ENCODE results near the gene CYSRT1.

DNA sequence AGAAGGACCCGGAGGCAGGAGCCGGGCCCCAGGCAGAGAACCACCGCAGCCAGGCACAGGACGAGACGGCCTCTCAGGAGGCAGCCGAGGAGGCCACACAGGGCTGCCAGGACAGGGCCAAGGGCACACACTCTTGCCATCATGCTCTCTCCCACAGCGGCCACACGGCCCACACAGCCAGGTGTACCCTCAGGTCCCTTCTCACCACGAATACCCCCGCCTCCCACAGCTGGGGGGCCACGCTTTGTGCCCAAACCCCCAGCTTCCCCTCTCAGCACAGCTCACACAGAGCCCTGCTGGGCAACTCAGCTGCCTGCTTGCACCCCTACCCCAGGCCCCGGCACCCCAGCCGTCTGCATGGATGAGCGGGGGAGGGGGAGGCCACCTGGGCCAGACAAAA lies 31.2 kb upstream of the CYSRT1 start:
- TF ChIP-seq TAF1 (IDR thresholded peaks at IDR 0.05; ENCODE audit: borderline replicate concordance, low read depth, low read length), result no peak
- no peak for TF ChIP-seq POLR2AphosphoS5 (IDR thresholded peaks at IDR 0.05; ENCODE audit: low read depth, low read length)
- no peak for TF ChIP-seq POLR2A (IDR thresholded peaks at IDR 0.05; ENCODE audit: low read depth, low read length)
